Activated CD8-positive, alpha-beta memory T cell treated with anti-CD3 and anti-CD28 coated beads, Interleukin-2, amount 50 U/mL, for 48 hours (primary cell): ENCODE data around the gene RIMBP3C.
"Not testable (repeated sequence)": the region's sequence is repeated elsewhere in the genome, so short reads cannot be mapped to it uniquely, and the experiment has no call there.

ENCODE experiments used
- DNase-seq: peaks from one replicate; pipeline ENCODE4 v3.0.0-alpha.2; 2020

RIMBP3C gene

GRCh38 chr22:21571679-21572078 lies 20.4 kb upstream of the RIMBP3C start:
- no peak for DNase-seq

GRCh38 chr22:21570398-21570797 lies 19.1 kb upstream of the RIMBP3C start:
- DNase-seq: no peak

GRCh38 chr22:21569459-21570170 lies 18.4 kb upstream of the RIMBP3C start:
- DNase-seq: no peak

- DNase-seq: not testable (repeated sequence)
Measured at GRCh38 chr22:21569076-21569427, 17.8 kb upstream of the RIMBP3C start.

GRCh38 chr22:21568347-21569075 lies 17.2 kb upstream of the RIMBP3C start:
- DNase-seq: peak; percentile 66

GRCh38 chr22:21567456-21568346 lies 16.4 kb upstream of the RIMBP3C start, which contains the start of gene UBE2L3:
TSS of gene UBE2L3 (plus strand) at chr22:21567714. CDS start at chr22:21567745, 31 bp downstream.
- DNase-seq: peak; percentile 90

- no peak for DNase-seq
Measured at GRCh38 chr22:21564411-21564810, 13.2 kb upstream of the RIMBP3C start.

- DNase-seq: no peak
Measured at GRCh38 chr22:21563912-21564311, 12.7 kb upstream of the RIMBP3C start.

- DNase-seq: not testable (repeated sequence)
Measured at GRCh38 chr22:21560657-21561056, 9.4 kb upstream of the RIMBP3C start.

GRCh38 chr22:21559345-21560125 lies 8.3 kb upstream of the RIMBP3C start:
- not testable (repeated sequence) for DNase-seq

GRCh38 chr22:21550678-21551047 lies 598 bp downstream of the RIMBP3C start:
- DNase-seq: not testable (repeated sequence)

- DNase-seq: not testable (repeated sequence)
Measured at GRCh38 chr22:21550008-21550677, 1.1 kb downstream of the RIMBP3C start.

- DNase-seq: not testable (repeated sequence)
Measured at GRCh38 chr22:21549558-21549957, 1.7 kb downstream of the RIMBP3C start.

- peak; percentile 20 for DNase-seq
Measured at GRCh38 chr22:21544432-21545322, 6.6 kb downstream of the RIMBP3C start.

- DNase-seq: not testable (repeated sequence)
Measured at GRCh38 chr22:21539862-21540261, 11.4 kb downstream of the RIMBP3C start.

GRCh38 chr22:21532863-21533648 lies 18.2 kb downstream of the RIMBP3C start:
- not testable (repeated sequence) for DNase-seq

- not testable (repeated sequence) for DNase-seq
Measured at GRCh38 chr22:21531525-21531924, 19.7 kb downstream of the RIMBP3C start.

- not testable (repeated sequence) for DNase-seq
Measured at GRCh38 chr22:21526705-21527500, 24.4 kb downstream of the RIMBP3C start.
